GM11168 (cell line): ENCODE results near the gene OR51A2.
"Not testable (repeated sequence)": the region's sequence is repeated elsewhere in the genome, so short reads cannot be mapped to it uniquely, and the experiment has no call there.

Source experiments
- in situ Hi-C: fragments of 300-500 bp; cut with MboI; formaldehyde crosslinking; loops from one replicate; pipeline ENCODE4 v1.12.0; 2022; ENCODE audit warnings: low sequenced_read_pairs; ENCODE audit not compliant: unreplicated experiment

Gene OR51A2, protein sequence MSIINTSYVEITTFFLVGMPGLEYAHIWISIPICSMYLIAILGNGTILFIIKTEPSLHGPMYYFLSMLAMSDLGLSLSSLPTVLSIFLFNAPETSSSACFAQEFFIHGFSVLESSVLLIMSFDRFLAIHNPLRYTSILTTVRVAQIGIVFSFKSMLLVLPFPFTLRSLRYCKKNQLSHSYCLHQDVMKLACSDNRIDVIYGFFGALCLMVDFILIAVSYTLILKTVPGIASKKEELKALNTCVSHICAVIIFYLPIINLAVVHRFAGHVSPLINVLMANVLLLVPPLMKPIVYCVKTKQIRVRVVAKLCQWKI

DNA sequence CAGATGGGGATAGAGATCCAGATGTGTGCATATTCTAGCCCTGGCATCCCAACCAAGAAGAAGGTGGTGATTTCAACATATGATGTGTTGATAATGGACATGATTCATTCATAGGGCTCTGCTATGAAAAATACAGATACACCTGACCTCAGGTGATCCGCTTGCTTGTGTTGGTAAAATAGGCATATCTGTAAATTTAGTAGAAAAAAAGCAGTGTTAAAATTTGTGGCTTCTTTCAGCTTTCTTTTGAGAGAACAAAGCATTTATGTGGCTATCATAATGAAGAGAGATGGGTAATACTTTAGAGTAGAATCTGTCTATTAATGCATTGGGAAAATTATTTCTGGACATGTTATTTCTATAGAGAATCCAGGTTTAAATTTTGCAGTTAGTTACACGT, at the start of gene OR51A2:
Gene OR51A2 (minus strand): TSS at position 101 of the 400 bp plus-strand sequence. CDS start 0 bp downstream, at position 101.
- in situ Hi-C loops: not testable (repeated sequence)

DNA sequence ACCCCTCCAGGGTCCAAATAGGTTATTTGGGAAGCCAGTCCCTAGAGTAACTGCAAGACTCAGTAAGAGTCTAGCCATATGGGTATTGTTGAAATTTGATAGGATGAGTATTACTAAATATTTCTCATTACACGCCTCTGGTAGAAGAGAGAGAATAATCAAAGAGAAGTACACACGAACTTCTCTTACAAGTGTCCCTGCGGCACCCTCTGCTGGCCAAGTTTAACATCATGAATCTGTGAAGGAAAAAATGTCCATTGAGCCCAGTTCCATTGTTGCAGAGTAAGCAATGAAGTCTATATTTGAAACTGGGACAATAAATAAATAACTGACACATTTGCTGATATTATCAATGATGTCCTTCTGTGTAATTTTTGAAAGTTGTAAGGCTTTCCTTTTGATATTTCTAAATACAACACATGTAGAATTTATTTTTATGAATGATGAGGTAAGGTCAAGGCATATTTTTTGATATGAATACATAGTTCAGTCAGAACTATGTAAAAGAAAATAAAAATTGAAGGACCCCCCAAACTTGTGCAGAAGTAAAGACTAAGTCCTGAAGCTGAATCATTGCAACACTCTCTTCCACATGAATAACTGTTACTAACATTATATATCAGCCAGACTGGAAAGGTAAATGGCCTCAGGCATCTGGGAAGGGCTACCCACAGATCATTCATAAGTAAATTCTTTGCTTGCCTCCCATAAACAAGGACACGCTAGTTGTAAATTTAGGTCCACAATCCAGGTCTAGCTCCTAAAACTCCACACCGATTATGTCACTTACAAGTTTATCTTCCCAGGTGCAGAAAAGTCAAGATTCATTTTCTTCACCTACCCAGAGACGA, 49.1 kb upstream of the OR51A2 start:
- in situ Hi-C loops: no loop called here

DNA sequence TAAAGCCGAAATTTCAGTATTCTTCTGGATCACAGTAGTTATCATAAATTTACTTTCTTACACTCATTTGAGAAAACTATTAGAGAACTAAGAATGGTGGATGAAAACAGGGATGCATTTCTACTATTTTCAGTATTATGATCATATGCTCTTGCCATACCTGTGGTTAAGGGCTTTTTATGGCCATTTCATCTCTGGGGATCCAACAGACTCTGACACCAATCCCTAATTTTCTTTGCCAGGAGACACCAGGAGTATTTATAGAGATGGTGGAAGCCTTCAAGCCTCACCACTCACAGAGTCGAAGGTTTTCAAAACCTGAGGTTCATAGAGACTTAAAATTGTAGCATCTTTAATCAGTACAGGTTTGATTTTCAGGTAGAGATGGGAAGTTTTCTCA, 39.0 kb upstream of the OR51A2 start, which contains the start of gene OR51L1:
Gene OR51L1 (plus strand): TSS at position 301 of the 400 bp plus-strand sequence. CDS start 4,132 bp downstream, outside the sequence.
- in situ Hi-C loops: no loop called here

DNA sequence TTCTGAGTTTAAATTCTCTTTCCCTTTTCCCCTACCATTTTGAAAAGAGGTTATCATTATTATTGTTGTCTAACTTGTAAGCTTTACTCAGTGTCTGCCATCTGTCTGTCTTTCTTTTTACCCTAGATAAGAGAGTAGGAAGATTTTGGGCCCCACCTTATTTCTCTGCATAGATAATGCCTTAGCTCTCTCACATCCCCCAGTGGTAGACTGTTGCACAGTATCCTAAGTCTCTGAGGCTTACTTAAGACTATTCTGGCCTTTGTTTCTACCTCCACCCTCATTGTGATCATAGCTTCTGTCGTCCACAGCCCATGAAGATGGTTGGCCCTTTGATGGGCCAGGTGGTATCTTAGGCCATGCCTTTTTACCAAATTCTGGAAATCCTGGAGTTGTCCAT, 35.5 kb upstream of the OR51A2 start:
- in situ Hi-C loops: no loop called here

DNA sequence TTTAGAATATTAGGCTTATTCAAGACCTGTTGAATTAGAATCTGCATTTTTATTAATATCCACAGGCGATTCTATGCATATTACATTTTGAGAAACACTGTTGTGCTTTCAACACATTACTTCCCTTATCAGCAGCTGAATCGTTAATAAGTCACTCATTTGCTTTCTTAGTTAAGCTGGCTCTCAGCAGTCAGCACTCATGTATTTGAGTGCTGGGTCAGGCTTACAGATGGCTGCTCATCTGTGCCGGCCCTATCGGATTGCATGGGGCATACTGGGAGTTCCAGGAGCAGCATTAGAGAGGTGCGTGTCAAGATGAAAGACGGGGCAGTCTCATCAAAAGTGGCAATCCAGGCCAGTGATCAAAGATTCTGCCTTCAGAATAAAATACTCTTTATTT, 28.3 kb upstream of the OR51A2 start:
- in situ Hi-C loops: no loop called here

DNA sequence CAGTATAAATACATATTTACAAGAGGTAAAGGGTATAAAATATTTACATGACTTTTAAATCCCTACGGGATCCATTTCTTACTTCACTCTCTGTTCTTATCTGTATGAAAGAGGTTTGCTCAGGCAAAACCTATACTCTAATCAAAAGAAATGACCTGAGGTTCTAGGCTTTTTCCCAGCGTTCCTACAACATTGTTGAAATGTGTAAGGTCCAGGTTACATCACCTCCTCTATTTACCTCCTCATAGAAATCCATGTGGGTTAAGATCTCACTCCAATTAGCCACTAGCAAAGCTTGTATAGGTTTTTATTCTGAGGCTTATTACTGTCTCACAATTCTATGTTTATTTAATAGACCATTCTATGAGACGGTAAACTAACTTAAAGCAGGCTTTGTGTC, 27.2 kb upstream of the OR51A2 start:
- in situ Hi-C loops: no loop called here

DNA sequence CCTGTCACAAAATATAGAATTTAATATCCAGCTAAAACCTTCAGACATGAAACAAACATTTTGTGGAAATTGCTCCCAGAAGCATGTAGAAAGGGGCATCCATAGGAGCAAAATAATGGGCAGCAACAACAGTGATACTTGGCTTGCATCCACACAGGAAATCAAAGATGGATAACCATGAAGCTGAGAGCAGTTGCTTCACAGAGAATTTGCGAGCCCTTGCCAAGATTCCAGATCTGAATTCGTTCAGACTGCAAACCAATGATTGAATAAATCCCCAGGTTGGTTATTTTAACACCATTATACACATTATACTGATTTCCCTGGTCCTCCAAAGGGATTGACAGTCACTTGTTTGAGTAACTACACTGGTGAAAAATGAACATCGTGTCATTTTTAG, 23.5 kb upstream of the OR51A2 start:
- in situ Hi-C loops: no loop called here

DNA sequence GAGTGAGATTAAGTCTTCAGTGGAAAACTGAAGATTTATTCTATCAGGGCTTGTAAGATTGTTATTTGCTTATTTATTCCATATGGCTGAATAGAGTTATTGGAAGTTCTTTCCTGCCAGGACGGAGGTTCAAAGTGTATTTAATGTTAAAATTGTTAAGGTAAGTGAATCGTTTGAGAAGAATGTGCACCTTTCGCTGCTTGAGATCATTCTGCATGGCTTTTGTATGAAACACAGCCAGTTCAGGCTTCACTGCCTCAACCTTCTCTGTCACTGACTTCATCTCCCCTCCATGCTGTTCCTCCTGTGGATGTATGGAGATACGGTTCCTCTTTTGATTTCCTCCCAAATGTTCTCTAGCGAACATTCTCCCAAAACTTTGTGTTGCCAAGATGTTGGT, 19.9 kb upstream of the OR51A2 start:
- in situ Hi-C loops: no loop called here

DNA sequence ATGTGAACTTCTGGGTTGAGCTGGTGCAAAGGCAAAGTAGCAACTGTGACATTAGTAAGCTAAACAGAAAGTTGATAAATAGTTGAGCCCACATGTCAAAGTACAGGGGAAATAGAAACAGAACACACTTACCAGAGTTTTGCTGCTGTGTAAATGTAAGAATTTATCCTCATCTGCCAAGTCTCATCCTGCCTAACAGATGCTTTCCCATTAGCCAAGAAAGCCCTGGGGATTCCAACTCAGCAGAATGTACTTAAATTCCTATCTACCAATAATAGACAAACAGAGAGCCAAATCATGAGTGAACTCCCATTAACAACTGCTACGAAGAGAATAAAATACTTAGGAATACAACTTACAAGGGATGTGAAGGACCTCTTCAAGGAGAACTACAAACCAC, 7.3 kb upstream of the OR51A2 start:
- in situ Hi-C loops: no loop called here

DNA sequence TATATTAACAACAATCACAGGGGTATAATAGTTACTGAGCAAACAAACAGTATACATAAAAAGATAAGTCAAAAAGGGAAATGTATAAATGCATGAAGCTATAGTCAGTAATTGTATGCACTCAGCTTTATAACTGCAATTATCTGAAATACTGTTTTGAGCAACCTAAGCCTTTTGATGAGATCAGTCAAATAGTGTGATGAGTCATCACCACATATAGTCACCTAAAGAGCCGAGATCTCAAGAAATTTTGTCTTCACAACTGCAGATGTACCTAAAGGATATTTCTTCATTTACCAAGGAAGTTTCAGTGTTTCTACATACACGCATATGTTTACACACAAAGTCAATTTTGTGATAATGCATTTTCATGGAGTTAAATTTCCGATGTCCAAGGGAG, 5.4 kb upstream of the OR51A2 start:
- in situ Hi-C loops: no loop called here

DNA sequence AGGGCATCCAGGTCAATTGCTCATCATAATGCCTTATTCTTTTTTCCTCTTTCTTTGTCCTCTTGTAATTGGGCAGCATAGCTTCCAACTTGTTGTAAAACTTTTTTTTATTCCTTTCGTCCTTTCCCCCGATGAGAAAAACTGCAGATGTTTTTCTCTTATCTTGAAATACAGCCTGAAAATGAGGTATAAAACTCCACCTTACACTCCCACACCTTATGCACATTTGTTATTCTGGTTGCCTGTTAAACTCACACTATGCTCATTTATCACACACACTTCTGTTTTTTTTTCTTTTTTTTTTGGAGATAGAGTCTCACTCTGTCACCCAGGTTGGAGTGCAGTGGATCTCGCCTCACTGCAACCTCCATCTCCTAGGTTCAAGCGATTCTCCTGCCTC, 1.9 kb upstream of the OR51A2 start:
- in situ Hi-C loops: no loop called here

DNA sequence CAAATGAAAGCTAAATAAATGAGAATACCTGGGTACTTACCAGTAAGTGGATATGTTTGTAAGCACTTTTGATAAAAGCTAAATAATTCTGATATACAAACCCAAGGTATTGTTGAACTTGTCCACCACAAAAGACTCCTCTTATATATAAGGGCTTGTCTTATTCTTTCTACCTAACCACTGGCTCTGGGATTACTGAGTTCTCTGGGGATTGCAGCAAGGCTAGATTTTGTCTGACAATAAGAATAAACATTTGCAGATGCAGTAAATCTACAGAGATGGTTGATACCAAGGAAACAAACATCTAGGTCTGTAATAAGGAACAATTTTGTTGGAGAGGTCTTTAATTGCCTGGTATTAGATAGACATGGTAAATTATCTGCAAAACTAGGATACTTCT, 8.0 kb downstream of the OR51A2 start, which contains the start of gene OR51A4:
Gene OR51A4 (minus strand): TSS at position 101 of the 400 bp plus-strand sequence. CDS start 505 bp downstream, outside the sequence.
- in situ Hi-C loops: no loop called here

DNA sequence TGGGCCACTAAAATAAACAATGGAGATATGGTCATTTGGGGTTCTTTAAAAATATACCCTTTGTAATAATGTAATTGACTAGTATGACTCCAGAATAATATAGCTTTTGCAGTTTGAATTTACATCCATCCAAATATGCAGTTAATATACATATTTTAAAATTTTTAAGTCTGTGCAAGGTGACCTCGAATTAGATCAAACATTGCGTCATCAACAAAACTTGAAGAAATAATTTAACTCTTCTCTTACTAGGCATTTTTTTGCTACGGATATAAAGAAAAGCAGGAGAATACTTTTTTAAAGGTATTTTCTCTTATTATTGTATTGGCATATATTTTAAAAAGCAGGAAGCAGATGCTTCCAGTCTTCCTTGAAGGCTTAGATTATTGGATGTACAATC, 18.8 kb downstream of the OR51A2 start:
- in situ Hi-C loops: no loop called here

DNA sequence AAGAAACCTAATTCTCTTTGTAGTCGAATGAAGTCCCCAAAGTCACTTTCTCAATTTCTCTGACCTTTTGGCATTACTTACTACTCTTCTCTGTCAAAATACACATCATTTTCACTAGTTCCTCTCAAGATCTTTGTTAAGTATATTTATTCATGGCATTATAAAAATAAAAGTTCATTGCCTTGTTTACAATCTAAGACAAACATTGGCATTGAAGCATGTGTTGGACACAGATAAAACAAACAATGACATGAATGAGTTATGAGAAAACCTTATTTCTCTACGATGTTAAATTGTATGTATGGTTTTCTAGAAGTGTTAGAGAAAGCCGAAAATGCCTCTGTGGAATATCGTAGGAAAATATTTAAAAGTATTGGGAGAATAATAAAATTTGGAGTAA, 22.8 kb downstream of the OR51A2 start:
- in situ Hi-C loops: no loop called here

DNA sequence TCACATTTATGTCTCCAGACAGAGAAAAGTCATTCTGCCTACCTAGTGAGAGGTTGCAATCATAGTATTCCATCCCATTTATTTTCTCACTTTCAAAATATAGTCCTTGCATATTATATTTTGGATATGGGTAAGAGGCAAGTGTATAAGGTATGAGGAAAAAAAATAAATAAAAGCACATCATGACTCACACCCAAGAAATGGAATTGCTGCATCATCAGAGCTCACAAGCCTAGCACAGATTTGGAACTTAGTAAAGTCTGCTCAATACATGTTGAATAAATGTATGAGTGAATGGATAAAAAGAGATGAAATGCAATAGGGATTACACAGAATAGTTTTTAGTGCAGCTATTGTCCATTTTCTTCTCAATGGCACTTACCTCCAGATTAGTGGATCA, 28.9 kb downstream of the OR51A2 start:
- in situ Hi-C loops: no loop called here

DNA sequence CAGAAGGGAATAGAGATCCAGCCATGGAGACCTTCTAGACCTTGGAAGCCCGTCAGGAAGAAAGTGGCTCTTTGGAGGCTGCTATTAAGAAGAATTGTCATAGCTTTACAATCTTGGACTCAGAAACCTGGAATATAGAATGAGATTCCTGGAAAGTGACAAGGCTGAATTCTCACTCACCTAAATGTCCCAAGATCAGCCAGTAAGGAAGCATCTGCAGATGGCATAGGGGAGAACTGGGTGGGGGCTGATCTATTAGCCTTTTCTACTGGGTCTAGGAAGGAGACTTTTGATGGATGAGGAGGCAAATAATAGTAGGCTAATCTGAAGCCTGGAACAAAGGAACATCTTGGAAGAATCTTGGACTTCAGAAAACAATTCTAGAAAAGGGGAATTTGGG, 31.3 kb downstream of the OR51A2 start, which contains the start of gene OR51G1:
Gene OR51G1 (minus strand): TSS at position 101 of the 400 bp plus-strand sequence. CDS start 0 bp downstream, at position 101.
- in situ Hi-C loops: no loop called here

DNA sequence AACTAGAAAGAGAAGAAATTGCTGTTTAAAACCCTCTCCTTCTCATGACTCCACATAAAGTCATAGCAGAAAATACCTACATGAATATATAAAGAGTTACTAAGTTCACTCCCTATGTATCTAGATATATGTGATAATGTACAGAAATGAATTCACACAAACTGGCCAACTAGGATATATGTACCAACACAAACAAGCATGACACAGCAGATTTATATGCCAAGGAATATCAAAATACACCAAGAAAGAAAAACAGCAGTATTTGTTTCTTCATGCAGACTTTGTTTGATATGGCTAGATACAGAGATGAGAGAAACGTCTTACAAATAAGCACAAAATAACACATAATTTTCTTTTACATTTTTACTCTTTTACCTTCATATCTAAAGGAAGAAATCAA, 33.2 kb downstream of the OR51A2 start:
- in situ Hi-C loops: no loop called here

DNA sequence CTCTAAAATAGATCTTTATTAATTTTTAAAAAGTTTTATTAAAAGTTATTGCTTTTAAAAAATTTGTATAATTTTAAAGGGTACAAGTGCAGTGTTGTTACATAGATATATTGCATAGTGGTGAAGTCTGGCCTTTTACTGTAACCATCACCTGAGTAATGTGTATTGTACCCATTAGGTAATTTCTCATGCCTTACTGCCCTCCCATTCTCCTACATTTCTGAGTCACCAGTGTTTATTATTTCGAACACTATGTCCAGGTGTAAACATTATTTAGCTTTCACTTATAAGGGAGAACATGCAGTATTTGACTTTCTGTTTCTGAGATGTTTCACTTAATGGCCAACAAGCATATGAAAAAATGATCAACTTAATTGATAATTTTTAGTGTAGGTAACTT, 33.7 kb downstream of the OR51A2 start:
- in situ Hi-C loops: no loop called here

DNA sequence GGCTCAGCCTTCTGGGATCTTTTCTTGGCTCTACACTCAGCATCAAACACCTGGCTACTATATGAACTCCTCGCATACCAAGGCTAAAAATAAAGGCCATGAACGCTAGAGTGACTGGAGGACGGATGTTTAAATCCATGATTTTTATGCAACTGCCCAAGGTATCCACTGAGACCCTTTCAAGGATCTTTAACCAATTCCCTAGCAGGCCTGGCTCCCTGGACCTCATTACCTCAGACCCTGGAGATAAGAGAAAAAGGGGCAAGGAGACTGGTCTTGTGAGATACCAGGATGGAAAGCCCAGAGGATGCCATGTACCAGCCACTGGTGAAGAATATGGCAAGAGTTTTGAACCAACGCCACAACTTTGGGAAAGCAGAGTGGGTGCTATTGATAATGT, 36.3 kb downstream of the OR51A2 start, which contains the start of gene OR51G2:
Gene OR51G2 (minus strand): TSS at position 101 of the 400 bp plus-strand sequence. CDS start 3,687 bp downstream, outside the sequence.
- in situ Hi-C loops: no loop called here

DNA sequence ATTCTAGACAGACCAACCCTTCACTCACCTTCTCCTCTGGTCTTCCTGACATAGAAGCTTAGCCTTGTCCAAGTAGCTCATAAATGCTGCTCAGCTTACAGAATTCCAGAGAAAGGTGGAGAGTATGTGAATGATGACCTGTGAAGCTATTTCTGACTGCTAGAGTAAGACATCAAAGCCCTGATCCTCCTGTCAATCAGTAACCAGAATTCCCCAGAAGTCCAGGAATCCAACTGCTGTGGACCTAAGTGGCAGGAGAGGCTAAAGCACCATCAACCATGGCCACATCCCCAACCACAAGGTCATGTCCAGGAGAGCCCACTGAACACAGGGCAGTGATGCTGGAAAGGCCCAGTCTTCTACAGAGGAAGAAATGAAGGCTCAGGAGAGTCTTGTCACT, 38.9 kb downstream of the OR51A2 start:
- in situ Hi-C loops: no loop called here
